HG02938 (cell line): ENCODE results near the gene IRGC.
"Not testable (repeated sequence)": the region's sequence is repeated elsewhere in the genome, so short reads cannot be mapped to it uniquely, and the experiment has no call there.

Source experiments
- ATAC-seq: cut with Tn5 transposase; IDR thresholded peaks from one replicate; pipeline ENCODE4 v1.9.1; 2021; ENCODE audit warnings: mild to moderate bottlenecking, moderate library complexity; ENCODE audit not compliant: unreplicated experiment

IRGC gene

DNA sequence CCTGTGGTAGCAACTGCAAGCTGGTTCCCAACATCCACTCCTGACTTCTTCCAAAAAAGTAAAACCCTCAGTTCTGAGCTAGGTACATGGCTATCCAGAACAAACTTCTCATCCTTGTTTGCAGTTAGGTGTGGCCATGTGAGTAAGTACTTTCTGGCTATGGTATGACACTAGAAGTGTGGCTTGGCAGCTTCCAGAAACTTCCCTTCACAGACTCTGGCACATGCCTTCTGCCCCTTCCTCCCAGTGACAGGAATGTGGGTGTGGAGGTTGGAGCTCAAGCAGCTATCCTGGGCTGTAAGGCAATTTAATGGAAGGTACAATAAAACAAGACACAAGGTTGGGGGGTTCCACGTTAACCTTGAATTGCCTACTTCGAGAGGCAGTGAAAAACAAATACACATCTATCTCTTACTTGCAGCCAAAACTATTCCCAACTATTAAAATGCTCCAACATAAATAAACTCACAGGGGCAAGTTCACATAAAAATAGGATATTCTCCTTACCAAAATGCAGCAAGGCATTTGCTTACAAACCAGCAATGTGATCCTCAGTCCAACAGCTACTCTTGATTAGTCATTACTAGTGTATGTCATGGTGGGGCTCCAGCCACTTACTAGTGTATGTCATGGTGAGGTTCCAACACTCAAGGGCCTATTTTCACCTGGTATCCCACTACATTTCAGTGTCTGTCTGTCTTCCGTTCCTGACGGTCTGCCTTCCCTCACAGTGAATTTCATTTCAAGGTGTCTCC is 35.8 kb downstream of the IRGC start:
- ATAC-seq: no peak

DNA sequence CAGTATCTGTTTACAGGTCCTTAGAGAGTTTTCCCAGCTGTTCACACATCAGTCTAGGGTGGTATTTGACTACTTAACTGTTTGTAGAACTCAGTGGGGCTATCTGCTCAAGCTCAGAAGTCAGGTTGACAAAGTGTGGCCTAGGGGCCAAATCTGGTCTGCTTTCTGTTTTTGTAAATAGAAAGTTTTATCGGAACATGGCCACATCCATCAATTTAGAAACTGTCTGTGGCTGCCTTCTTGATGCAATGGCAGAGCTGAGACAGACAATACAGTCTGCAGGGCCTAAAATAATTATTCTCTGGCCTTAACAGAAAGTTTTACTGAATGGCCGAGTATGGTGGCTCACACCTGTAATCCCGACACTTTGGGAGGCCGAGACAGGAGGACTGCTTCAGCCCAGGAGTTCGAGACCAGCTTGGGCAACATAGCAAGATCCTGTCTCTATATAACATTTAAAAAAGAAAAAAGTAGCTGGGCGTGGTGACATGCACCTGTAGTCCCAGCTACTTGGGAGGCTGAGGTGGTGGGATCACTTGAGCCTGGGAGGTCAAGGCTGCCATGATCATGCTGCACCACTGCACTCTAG is 36.5 kb downstream of the IRGC start:
- no peak for ATAC-seq

DNA sequence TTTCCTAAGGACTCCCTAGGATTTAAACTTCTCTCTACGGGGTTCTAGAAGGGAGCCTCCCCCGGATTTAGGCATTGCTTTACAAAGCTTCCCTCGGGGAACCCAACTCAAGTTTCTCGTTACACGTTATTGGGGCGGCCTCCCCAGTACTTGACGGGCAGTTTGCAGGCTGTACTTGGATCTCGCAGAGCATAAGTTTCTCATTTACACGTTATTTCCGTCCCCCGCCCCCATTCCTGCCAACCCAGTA is 38.3 kb downstream of the IRGC start:
- peak; percentile 42 for ATAC-seq

DNA sequence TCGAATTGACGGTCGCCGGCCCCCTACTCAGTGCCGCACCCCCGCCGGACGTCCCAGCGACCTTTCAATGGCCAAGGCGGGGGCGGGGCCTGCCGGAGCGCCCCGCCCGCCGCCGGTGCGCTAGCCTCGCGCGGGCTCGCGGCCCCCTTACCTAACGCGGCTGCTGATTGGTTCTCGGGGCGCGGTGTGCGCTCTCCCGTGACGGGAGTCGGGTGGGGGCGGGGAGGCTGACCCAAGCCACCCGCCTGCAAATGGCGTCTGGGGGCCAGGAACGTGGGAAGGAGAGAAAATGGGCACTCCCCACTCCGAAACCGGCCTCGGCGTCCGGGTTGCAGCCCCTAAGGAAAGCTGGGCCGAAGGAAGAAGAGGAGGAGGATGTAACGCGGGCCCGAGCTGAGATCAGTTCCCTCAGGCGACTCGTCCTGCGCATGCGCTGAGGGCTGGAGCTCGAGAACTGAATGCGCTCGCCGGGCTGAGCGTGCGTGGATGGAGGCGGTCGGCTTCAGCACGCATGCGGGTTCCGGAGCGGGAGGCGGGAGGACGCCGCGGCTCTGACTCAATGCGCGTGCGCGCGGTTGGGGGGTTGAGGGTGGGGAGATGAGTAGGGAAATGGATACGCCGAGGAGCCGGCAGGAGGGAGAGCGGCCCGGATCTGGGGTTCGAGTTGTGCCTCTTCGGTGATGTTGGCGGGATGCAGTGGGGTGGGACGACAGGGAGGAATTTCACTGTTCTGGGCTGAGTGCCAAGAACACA is 38.8 kb downstream of the IRGC start, which contains the start of gene SMG9:
TSS of gene SMG9 (minus strand) at position 460 of the 753 bp plus-strand sequence. CDS start 4,221 bp downstream, outside the sequence.
- peak; percentile 54 for ATAC-seq

DNA sequence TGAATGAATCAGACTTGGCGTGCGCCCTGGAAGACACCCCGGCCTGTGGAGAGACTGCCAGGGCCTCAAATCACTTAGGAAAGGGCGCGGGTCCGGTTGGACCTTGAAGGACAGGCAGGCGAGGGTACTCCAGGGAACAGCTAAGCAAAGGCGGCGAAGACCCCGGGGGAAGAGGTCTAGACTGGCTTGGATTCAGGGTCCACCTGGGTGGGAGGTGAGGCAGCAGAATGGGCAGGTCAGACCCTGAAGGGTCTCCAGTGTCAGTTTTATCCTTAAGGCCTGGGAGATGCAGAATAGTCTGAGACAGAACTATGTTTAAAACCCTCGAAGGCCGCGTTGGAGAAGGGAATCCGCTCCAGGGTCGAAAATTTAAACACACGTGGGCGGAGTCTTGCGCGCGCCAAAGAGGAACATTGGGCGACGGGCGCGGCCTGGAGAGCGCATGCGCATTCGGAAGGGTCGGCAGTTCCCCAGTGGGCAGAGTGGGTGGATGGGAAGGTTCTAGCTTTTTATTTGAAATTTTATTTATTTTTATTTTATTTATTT is 39.5 kb downstream of the IRGC start:
- no peak for ATAC-seq

DNA sequence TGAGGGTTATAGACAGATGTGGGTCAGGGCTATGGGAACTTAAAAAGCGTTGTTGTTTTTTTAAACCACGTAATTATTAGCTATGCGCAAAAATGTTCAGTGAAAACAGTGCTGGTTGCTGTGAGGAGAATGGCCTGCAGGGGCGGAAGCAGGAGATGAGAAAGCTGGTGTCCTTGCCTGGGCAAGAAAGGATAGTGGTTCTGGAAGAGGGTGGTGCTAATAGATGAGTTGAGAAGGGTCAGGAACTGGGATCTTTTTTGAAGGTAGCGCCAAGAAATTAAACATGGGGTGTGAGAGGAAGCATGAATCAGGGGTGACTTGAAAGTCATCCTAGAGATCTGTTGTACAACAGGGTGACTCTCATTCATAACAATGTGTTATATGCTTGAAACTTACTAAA is 43.6 kb downstream of the IRGC start:
- ATAC-seq: no peak

DNA sequence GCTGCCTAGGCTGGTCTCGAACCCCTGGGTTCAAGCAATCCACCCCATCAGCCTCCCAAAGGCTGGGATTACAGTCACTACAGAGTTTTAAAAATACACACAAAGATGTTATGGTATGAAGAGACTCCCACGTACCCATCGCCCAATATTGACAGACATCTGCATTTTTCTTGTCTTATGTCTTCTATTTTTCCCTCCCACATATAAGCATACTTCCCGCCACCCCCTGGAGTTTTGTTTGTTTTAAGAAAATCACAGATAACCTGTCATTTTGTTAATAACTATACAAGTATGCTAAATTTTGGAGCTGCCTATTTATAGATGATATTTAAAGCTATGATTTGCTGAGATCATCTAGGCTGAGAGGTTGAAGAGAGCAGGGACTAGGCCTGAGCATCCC is 45.1 kb downstream of the IRGC start:
- no peak for ATAC-seq

DNA sequence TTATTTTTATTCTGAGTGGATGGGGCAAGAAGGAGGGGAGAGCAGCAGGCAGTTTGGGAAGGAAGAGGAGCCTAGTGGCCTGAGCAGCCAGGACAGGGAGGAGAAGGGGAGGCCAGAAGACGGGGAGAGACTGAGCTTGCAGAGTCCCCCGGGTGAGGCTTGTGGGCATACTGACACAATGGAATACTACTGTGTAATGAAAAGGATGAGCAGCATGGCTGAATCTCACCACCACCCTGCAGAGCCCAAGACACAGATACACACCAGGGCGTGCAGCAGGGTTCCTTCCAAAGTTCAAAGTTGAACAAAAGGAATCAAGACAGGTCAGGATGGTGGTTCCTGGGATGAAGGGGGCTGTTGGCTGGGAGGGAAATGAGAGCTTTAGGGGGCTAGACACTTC is 46.9 kb downstream of the IRGC start:
- ATAC-seq: no peak

DNA sequence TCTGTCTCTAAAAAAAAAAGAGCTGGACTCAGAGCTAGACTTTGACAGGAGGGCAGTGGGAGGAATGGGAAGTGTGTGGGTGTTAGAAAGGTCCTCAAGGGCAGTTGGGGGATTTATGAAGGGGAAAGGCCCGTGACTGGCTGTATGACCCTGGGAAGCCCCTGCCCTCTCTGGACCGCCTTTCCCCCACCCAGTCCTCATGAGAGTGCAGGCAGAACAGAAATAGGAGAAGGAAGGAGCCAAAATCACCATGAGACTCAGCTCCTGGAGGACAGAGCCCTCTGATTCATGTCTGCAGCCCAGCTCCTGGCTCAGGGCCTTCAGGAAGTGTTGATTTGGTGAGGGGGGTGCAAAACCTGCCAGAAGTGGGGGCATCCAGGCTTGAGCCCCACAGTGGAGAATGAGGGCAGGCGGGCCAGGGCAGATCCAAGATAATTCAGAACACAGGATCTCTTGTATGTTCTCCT is 47.6 kb downstream of the IRGC start:
- no peak for ATAC-seq

DNA sequence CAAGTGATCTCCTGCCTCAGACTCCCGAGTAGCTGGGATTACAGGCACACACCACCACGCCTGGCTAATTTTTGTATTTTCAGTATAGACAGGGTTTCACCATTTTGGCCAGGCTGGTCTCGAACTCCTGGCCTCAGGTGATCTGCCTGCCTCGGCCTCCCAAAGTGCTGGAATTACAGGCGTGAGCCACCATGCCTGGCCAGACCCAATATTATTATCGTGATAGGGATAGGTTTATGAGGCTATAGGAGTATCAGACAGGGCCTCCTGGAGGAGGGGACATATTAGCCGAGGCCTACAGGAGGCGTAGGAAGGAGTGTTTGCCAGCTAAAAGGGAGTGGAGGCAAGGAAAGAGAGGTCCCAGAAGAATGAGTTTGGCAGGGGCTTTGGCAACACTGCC is 48.8 kb downstream of the IRGC start:
- ATAC-seq: not testable (repeated sequence)

DNA sequence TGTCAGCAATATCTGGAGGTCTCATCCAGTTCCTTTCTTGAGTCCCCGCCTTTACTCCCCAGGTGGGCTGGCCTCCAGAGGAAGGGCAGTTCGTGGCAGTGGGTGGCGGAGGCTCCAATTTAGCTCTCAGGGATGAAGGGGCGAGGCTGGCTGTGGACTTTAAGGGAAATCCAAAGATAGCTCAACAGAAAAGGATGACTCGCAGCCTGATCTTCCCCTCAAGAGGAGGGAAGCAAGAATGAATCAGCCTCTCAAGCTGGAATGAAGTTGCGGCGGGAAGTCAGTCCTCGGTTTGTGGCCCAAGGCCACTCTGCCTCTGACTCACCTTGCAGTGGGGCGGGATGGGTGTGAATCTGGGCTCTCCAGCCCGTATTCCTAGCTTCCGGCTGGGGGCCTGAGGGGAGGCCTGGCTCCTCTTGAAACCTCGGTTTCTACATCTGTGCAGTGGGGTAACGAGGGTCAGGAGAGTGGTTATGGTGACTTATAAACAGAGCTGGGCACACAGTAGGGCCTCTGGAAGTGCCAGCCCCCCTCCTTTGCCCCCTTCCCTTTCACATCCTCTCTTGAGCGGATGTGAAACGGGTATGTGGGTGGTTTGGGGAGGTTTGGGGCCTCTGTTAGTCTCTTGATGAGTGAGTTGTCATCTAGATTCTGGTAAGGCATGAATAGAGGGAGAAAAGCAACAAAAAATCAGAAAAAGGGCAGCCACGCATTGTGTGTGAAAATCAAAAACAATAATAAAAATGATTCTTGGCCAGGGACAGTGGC is 49.4 kb downstream of the IRGC start:
- ATAC-seq: peak; percentile 66

DNA sequence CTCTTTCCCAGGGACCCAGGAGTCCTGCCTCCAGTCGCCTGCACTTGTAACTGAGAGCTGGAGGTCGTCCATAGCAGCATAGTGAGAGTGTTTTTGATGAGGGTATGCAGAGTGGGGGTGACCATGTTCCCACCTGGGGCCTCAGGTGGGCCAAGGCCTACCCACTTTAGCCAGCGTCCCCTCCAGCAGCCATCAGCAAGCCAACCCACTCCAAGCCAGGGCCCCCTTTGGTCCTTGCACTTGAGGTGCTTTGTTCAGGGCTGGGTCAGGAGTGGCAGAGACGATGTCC is 50.8 kb downstream of the IRGC start:
- no peak for ATAC-seq

DNA sequence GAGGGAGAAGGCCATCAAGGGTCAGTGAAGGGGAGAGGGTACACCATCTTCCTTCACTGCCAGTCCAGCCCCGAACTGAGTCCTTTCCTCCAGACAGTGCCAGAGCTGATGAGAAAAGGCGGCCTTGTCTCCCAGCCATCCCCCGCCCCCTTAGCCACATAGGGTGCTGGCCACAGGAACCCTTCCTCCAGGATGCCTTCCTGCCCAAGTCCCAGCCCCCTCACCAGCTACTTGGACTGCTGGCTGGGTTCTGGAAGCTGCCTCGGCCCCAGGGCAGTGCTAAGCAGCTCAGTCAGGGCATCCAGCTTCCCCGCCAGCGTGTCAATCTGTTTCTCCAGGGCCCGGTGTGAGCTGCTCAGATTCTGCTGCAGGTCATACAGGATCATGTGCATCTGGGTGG is 51.4 kb downstream of the IRGC start:
- no peak for ATAC-seq

DNA sequence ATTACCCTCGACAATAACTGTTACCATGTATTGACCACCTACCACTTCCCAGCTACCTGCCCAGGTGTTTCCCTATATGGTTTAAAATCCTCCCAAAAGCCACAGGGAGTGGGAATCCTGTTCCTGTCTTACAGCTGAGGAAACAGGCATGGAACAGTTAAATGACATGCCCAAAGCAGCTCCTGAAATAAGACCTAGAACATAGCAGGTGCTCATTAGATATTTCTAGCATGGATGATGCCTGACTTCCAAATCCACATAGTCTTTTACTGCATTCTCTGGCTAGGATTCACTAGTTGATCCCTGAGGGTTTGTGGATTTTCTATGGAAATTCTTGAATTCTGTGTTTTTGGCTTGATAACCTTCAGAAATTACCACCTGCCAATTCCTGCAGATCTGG is 51.9 kb downstream of the IRGC start:
- no peak for ATAC-seq

DNA sequence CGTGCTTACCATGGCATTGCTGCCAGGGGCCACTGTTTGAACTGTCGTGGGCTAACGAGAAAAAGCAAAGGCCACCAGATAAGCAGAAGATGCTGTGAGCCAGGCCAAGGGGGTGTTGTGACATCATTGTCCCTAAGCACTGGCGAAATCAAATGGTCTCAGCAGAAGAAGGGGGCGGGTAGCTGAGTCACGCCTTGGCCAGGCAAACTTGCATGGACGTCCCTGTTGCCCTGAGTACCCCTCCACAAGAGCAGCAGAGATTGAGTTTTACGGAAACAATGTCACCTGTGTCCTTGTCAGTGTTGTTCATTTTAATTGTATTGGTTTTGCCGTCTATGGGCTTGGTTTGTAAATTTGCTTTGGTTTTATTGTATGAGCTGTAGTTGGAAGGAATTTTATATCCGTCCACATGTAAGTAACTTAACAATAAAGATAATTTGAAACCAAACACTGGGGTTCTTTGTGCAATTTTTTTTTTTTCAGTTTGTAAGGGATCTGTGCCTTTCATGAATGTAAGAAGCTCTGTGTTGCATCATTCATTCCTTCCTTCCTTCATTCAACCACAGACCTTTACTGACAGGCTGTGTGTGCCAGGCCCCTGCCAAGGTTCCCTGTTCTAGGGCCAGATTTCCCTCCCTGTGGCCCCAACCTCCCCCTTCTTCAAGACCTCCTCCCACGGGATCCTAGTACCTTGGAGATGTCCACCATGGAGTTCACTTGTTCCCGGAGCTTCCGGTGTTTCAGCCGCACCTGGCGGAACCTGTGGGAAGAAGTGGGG is 52.6 kb downstream of the IRGC start:
- ATAC-seq: no peak

DNA sequence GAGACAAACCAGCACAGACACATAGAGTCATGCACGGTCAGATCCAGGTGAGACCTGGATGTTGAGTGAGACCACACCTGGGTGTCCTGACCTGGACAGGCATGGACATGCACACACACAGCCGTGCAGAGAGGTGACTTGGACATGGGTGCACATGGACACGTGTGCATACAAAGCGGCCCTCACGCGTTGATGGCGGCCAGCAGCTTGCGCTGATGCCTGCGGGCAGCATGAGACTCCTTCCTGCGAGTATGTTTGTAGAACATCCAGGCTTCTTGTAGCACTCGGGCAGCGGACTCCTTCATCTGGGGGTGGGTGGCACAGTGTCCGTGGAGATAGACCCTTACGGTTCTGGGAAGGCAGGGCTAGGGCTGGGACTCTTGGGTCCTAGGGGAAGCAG is 53.4 kb downstream of the IRGC start:
- no peak for ATAC-seq
